CD4-positive, alpha-beta T cell treated with Interferon gamma for 1 hour (primary cell): ENCODE results near the gene ACP6.

ENCODE experiments used
- DNase-seq: peaks from one replicate; pipeline ENCODE4 v3.0.0-alpha.2; 2020

ACP6 gene

DNA sequence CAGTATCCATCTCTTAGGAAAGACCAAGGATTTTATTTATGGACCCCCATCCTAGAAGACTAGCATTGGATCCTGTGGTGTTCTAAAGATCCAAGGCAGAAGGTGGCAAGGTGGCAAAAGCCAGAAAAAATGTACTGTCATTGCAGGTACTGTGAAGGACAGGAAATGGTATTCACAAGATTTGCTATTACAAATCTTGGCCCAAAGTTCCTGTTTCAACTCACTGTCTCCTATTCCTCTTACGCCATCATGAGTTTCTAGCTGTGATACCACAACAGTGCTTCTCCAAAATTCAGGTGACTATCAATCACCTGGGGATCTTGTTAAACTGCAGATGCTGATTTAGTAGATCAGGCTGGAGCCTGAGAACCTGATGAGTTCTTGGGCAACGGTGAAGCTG is 21.4 kb downstream of the ACP6 start:
- no peak for DNase-seq

DNA sequence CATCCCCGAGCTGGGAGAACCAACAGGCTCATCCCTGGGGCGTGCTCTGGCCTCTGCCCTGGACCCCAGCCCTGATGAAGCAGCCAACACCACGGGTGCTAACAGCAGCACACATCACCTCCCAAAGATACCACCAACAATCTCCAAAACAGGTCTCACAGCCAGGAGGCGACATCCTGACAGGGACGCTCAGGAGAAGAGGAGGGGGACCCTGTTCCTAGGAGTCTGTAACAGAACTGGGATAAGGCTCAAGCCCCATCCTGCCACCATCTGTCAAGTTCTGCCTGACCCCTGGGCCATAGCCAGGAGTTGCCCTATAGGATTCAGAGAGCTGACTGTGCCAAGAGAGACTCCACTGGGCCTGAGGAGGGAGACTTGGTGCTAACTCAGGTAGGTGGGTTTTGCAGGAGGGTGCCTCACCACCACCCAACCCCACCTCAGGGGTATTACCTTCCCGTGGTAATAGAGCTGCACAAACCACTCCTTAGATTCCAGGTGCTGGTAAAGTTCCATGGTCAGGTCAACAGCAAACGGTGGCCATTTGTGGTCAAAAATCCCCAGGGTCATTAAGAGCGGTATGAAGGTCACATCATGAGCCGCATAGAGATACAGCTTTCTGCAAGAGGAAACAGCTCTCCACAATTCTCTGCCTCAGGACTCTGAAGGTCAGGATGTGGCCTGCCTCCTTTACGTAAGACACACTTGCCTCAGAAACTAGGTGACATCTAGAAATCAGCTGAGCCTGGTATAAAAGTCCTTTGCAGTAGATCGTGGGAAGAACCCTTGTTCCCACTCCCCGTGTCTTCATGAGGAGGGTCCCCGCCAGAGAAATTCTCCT is 22.3 kb downstream of the ACP6 start:
- peak; percentile 20 for DNase-seq

DNA sequence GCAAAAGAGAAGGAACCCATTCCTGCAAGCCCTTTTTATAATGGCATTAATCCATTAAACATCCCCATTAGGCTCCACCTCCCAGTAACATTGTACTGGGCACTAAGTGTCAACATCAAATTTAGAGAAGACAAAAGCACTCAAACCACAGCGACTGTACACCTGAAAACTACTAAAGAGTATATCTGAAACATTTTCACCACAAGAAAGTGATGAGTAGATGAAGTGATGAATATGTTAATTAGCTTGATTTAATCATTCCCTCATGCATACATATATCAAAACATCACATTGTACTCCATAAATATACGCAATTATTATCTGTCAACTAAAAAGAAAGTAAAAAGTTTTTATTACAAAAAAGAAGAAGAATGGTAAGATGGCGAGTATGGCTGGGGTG is 26.4 kb downstream of the ACP6 start:
- no peak for DNase-seq

DNA sequence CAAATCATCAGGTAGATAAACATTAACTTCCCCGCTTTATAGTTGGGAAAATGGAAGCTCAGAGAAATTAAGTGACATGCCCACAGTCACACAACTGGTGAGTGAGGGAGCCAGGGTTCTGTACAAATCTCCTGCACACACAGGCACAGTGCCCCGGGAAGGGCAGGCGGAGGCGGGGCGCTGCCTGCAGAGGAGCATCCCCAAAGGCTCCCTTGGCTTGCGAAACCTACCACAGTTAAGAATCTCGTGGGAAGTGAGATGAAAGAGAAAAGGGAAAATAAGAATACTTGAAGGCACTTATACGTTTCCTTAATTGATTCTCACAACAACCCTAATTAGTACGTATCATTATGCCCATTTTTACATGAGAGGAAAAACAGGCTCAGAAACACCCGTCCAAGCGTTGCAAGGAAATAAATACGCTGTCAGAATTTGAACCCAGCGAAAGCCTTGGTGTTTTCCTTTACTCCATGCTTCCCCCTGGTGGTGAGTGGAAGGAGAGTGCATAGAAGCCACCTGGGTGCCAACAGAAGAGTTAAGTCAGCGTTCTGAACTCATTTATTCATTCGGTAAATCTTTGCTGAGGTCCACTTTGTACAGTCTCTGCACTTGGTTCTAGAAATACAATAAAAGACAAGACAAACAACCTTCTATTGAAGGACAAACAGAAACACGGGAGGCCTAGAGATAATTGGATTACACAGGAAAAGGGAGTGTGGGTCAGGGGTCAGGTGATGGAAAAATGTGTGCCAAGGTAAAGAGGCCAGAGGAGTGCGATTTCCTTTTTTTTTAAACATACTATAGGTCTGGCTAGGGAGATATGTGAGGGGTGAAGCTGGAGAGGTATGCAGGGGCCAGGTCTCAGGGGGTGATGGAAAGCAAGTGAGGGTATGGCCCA is 28.4 kb downstream of the ACP6 start:
- DNase-seq = peak; percentile 27

DNA sequence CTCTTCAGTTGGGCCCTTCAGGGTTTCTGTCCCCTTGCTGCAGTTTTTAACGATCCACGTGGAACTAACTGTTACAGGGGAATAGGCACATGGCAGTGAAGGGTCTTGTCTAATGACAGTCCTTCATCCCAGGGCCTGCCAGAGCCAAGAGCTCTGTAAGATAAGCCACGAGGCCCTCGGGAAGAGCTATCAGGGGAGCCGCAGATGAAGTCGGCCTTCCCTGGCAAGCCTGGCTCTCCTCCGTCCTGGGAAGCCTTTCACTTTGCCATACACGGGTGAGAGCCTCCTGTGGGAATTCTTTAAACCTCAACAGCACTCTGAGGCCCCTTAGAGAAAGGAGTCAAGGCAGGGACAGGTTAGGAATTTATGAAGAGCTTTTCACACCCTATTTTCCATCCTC is 29.0 kb downstream of the ACP6 start:
- no peak for DNase-seq

DNA sequence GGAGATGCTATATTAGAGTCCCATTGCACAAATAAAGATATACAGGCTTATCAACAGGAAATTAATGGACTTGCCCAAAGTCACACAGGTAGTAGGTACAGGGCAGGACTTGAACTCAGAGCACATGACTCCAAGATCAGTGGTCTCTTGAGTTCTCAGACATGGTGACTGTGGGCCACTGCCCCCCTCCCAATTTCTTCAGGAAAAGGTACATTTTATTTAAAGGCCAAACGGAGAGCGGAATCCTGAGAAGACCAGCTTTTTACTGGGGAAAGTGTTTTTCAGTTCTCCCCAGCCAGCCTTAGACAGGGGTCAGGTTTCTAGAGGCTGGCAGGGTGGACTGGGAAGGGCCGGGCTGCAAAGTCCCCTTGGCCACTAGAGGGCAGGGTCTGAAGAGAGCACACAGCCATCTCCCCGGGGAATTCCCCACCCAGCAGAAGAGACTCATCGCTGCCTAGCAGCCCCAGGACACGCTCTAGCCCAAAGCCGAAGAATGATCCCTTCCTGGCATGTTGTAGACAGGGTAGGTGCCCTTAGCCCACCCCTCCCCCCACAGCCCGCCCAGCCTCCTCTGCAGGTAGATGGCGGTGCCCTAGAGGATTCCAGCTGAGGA is 29.7 kb downstream of the ACP6 start:
- peak; percentile 78 for DNase-seq

DNA sequence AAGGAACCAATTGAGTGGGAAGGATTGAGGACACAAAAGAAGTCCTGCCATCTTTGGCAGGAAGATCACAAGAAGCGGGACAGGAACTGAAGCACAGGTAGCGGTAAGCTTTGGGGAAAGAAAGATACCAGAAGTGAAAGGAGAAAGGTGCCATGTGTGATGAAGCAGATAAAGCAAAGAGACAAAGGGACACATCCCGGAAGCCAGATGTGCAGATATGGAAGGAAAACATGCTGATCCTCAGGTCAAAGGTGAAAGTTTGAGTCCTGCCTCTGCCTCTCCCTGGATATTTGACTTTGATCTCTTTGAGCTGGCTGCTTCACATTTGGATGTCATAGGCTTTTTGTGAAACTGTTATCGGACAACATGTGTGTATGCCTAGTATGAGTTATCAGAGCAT is 34.0 kb downstream of the ACP6 start:
- DNase-seq = no peak

DNA sequence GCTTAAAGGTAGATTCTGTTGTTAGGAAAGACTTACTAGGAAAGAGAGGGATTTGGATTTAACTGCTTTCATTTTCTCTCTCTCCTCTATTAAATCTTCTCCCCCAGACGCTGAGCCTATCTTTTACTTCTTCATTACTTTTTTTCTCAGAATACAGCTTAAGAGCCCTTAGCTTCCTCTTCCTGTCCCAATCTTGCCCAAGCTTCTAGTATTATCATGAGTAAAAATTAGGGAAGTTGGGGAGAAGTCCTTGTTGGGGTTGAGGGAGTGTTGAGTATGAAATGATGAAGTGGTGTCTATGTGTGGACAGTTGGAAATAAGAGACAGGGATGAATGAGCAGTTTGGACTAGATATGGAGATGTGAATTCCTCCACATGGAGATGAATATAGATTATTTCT is 35.0 kb downstream of the ACP6 start:
- DNase-seq = no peak

DNA sequence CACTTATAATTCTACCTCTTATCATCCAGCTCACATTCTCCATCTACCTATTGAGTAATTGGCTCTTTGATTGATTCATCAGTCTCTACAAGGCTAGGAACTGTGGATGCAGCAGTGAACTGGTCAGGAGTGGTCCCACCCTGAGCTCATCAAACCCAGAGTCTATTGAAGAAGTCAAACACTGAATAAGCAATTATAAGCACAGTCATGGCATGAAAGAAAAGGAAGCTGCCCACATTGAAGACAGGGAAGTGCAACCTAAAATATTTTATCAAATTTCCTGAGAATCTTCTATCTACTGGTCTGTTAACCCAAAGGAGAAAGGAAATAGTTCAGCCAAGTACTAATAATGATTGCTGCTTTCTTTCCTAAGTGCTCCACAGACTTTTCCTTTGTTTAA is 35.7 kb downstream of the ACP6 start:
- no peak for DNase-seq

DNA sequence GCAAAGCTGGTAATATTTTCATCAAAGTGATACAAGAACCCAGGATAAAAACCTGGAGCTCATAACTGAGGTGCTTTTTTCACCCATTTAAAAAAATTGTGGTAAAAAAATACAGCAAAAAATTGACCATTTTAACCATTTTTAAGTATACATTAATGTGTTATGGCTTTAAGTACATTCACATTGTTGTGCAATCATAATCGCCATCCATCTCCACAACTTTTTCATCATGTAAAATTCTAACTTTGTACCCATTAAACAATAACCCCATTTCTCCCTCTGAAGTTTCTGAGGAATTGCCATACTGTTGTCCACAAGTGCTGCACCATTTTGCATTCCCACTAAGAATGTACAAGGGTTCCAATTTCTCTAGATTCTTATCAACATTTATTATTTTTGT is 36.6 kb downstream of the ACP6 start:
- DNase-seq = no peak

DNA sequence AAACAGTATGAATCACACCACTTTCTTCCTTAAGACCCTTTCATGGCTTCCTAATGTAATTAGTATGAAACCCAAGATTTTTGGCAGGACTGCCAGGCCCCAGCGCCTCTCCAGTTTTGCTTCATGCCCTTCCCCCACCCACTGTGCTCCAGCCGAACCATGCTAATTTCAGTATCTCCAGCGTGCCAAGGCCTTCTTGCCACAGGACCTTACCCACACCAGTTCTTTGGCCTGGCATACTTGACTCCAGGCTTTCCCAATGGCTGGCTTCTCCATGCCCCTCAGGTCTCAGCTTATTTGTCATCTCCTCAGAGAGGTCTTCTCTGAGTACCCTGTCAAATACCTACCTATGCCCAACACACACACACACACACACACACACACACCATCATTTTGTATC is 38.5 kb downstream of the ACP6 start:
- DNase-seq = no peak

DNA sequence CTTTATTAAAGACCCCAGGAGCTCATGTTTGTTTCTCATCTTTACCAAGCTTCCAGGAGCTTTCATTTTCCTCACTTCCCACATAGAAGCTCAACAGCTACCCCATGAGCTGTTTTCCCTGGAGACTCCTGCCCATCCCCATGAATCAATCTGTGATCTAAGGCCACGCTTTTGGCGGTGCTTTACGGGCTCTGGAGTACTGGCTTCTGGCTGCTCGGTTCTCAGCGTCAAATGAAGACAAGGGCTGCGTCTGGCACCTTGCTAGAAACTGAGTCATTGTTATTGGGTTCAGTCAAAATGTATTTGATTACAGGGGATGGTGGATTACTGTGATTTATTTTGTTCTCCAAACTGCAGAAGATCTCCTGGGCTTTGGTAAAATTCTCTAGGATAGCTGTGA is 39.9 kb downstream of the ACP6 start:
- DNase-seq = no peak

DNA sequence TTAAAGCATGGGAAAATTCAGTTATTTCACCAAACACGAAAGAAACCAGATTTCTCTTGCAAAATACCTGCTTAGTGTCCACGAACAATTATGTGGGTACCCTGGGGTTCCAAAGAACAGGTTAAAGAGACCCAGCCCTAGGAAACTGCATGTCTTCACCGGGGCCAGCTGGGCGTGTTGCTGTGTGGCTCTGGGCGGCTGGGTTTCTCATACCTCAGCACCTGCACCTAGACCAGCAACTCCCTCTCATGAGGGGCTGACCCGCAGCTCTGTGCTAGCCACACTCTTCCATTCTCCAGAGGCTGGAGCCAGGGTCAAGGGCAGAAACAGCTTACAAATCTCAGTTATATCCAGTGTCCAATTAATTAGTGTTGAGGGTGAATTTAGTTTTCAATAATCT is 40.3 kb downstream of the ACP6 start:
- DNase-seq = no peak

DNA sequence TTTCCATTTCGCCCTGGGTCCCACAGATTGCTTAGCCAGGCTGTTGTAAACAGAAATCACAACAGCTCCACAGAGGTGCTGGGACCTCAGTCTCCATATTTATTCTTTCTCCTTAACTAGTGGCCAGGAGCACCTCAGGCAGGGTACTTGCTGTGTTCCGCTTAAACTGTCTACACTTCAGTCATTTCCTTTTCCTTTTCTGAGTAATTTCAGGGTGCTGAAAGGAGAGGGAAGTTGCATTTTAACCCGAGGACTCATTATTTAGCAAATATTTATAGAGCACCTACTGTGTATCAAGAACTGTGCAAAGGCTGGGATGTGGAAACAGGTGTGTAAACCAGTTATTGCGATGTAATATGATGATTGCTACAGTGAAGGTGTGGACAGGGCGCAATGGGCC is 41.9 kb downstream of the ACP6 start:
- no peak for DNase-seq

DNA sequence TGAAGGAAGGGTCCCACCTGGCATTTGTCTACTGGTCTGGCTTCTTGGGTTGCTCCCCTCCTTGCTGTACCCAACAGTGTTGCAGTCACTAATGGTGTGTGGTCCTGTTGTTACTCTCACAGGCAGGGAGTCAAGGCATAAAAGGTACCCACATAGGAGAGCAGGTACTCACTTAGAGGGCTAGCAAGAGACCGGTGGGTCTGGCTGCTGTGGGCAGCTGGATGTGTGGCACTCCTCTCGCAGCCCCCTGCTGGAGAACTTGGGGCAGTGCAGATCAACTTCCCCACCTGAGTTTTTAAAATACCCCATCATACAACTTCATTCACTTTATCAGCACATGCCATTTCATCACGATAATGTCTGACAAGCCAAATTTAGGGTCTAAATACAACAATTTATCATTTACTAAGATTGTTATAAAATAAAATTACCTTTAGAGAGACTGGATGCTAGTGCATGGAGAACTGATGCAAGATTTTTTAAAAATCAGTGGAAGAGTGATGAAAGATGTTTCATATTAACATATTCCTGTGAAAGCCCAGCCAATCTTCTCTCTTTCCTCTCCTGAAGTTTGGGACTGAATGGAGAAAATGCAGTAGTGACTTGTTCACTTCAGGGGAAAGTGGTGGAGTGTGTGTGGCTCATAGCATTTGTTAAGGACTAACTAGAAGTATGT is 42.8 kb downstream of the ACP6 start:
- DNase-seq = peak; percentile 49

DNA sequence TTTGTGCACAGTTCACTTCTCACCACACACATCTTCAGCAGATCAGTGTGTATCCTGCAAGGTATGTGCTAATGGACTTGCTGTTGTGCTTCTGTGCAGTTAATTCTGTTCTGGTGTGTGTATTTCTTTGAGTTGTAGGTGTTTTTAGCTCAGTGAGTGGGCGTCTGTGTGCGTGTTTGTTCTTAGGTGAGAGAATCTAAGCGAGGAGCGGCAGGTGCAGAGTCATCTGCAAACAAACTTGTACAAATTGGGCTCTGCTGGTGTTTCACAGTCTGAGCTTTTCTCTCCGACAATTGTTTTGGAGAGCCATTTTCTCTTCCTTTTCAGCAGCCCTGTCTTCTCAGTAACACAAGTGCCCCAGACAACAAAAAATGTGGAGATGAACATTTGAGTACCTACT is 43.6 kb downstream of the ACP6 start:
- DNase-seq = no peak

DNA sequence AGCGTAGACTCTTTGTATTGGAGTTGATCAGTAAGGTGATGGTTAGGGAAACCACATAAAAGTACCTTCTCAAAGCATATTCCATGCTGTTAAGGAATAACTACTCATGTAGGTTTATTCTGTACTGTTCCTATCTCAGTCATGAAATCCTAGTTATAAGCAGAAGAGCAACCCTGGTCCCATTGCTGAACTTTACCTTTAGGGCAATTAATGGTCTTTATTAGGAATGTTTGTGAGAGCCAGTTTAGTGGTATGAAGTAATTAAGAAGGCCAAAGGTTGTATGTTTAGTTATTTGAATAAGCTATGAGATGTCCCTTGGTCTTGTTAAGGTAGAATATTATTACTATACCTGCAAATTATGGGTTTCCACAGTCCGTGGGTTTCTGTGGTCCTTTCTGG is 44.0 kb downstream of the ACP6 start:
- DNase-seq = no peak

DNA sequence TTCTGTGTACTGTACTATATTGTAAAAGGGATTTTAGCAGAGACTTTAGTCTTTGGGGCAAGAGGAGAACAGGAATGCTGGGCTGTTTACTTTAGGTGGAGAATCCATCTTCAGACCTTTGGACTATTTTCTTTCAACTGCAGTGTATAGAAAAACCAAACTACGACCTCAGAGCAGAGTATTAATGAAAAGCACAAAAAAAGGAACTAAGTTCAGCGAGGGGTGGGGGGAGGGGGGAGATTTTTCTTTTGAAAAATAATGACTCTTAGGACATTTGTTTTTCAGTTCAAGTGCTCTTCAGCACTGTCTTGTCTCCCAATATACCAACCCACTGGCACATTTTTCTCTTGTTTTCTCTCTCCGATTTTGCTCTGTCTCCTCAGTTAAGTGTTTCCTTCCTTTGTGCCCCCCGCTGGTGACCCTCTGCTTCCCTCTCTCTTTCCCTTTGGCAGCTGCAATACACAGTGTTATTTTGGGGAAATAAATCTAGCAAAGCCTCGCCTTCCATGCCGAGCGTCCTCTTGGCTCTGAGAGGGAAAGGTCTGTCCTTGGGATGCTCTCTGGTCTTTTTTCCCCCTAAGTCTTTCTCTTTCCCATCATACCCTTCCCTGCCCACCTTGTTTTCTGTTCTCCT is 44.8 kb downstream of the ACP6 start:
- no peak for DNase-seq

DNA sequence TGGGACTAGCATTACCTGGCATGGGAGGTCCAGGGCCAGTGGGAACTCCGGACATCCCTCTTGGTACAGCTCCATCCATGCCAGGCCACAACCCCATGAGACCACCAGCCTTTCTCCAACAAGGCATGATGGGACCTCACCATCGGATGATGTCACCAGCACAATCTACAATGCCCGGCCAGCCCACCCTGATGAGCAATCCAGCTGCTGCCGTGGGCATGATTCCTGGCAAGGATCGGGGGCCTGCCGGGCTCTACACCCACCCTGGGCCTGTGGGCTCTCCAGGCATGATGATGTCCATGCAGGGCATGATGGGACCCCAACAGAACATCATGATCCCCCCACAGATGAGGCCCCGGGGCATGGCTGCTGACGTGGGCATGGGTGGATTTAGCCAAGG is 45.8 kb downstream of the ACP6 start:
- no peak for DNase-seq

DNA sequence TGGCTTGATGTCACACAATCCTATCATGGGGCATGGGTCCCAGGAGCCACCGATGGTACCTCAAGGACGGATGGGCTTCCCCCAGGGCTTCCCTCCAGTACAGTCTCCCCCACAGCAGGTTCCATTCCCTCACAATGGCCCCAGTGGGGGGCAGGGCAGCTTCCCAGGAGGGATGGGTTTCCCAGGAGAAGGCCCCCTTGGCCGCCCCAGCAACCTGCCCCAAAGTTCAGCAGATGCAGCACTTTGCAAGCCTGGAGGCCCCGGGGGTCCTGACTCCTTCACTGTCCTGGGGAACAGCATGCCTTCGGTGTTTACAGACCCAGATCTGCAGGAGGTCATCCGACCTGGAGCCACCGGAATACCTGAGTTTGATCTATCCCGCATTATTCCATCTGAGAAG is 46.3 kb downstream of the ACP6 start:
- DNase-seq = no peak

DNA sequence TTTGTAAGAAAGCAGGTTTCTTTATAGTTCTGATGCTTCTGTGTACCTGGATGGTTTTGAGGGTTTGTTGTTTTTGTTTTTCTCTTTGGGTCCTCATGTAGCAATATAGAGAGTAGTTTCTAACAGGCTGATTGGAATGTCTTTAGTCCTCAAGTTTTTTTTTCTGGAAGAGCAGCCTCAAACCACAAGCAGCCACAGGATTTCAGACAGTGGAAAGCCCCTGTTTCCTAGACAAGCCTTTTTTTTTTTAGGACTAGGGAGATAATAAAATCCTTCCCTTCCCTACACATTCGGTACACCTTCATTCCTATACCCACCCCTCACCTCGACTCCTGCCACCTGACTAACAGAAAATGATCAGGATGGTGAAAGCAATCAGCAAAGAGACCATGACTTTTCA is 47.6 kb downstream of the ACP6 start:
- no peak for DNase-seq

DNA sequence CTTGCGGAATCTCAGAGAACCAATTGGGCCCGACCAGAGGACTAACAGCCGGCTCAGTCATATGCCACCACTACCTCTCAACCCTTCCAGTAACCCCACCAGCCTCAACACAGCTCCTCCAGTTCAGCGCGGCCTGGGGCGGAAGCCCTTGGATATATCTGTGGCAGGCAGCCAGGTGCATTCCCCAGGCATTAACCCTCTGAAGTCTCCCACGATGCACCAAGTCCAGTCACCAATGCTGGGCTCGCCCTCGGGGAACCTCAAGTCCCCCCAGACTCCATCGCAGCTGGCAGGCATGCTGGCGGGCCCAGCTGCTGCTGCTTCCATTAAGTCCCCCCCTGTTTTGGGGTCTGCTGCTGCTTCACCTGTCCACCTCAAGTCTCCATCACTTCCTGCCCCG is 49.8 kb downstream of the ACP6 start:
- no peak for DNase-seq

DNA sequence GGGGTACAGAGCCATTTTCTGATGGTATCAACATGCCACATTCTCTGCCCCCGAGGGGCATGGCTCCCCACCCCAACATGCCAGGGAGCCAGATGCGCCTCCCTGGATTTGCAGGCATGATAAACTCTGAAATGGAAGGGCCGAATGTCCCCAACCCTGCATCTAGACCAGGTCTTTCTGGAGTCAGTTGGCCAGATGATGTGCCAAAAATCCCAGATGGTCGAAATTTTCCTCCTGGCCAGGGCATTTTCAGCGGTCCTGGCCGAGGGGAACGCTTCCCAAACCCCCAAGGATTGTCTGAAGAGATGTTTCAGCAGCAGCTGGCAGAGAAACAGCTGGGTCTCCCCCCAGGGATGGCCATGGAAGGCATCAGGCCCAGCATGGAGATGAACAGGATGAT is 50.6 kb downstream of the ACP6 start:
- no peak for DNase-seq
